ENCODE results near the gene APOA4. TPM values are rescaled to one million over a fixed set of nuclear protein-coding genes. Genes with fewer than 3 reads are reported as not detected.

Gene APOA4
- total and polyA plus RNA-seq, 9 of the 15 experiments (the other 6 are each of a cell fraction or from before 2014, with no cell fraction given): 0.07 TPM; not detected in 8

GRCh38 chr11:116844722-116845121, 21.6 kb upstream of the APOA4 start:
- in situ Hi-C loops (cut with MboI) (no loop called here), intact Hi-C loops (cut with micrococcal nuclease) (no loop called here)
- H3K9ac ChIP-seq (ENCODE audit: insufficient read depth in 1 of 2, low read depth in 2 of 2, low read length in 2 of 2): no peak overlapping the region
- H4K20me1 ChIP-seq (replicated peaks; ENCODE audit: control insufficient read depth, insufficient read depth, low read length): no peaks in the 10 kb centered on the region
- CTCF ChIA-PET (ENCODE audit: low intra/inter-chr PET ratio): no interaction called here
- FAIRE-seq (no peak), ATAC-seq (no peak), DNase-seq (ENCODE audit: extremely low read depth in 1 of 4, low spot score in 3 of 4) (no peak)
- POLR2A ChIA-PET: no interaction called here
- no peak overlapping the region for H3K4me3 ChIP-seq
- TF ChIP-seq HDAC1 (IDR thresholded peaks at IDR 0.05): no peak
- H3K9me3 ChIP-seq (replicated peaks; ENCODE audit: control insufficient read depth, insufficient read depth, low read depth, low read length): no peaks in the 10 kb centered on the region
- H3K4me2 ChIP-seq (ENCODE audit: insufficient read depth, low read length): no peak overlapping the region
- WGBS (ENCODE audit: insufficient coverage, low coverage, missing lambda C conversion rate): 87% methylated on average over 4 of the region's 4 CpGs
- H3K79me2 ChIP-seq (ENCODE audit: control insufficient read depth, insufficient read depth, low read length): no peaks in the 10 kb centered on the region
- H3K9me1 ChIP-seq (ENCODE audit: control insufficient read depth, insufficient read depth, low read length): no peaks in the 10 kb centered on the region
- H3K4me1 ChIP-seq (replicated peaks in 1 of 2; ENCODE audit: control insufficient read depth in 2 of 2, insufficient read depth in 2 of 2, low read length in 2 of 2): peaks cover 7 to 13% of the 10 kb centered on the region in 2 experiments; a peak in 3 of 5 replicates
- H3K36me3 ChIP-seq (ENCODE audit: control insufficient read depth, insufficient read depth, low read length): peaks cover 52% of the 10 kb centered on the region; the same call in 2 of the 3 replicates
- no peak overlapping the region for H3K27ac ChIP-seq (ENCODE audit: extremely low read depth, low read depth, low read length)
- no peaks in the 10 kb centered on the region for H3K27me3 ChIP-seq (ENCODE audit: control insufficient read depth in 2 of 2, insufficient read depth in 2 of 2, low read length in 2 of 2)
- no TSS peak for BruUV-seq (replicated peaks)
- H2AFZ ChIP-seq (ENCODE audit: low read depth, low read length): no peak overlapping the region

GRCh38 chr11:116843661-116844060, 20.6 kb upstream of the APOA4 start:
- no peak for ATAC-seq
- no TSS peak for BruUV-seq (replicated peaks)
- no peak for DNase-seq (ENCODE audit: extremely low read depth in 1 of 4, low spot score in 3 of 4)

More at GRCh38 chr11:116843661-116844060, 20.6 kb upstream of the APOA4 start:
- in situ Hi-C loops (cut with MboI) (no loop called here), intact Hi-C loops (cut with micrococcal nuclease) (no loop called here)
- Histone ChIP-seq H3K9ac (ENCODE audit: insufficient read depth in 1 of 2, low read depth in 2 of 2, low read length in 2 of 2) (no peak overlapping the region), H3K4me3 (no peak overlapping the region), H3K4me2 (ENCODE audit: insufficient read depth, low read length) (no peak overlapping the region), H3K27me3 (ENCODE audit: control insufficient read depth in 2 of 2, insufficient read depth in 2 of 2, low read length in 2 of 2) (no peaks in the 10 kb centered on the region; a peak in 1 of 5 replicates), H3K36me3 (ENCODE audit: control insufficient read depth, insufficient read depth, low read length) (peaks cover 44% of the 10 kb centered on the region; the same call in 2 of the 3 replicates), H3K79me2 (ENCODE audit: control insufficient read depth, insufficient read depth, low read length) (no peaks in the 10 kb centered on the region), H4K20me1 (replicated peaks; ENCODE audit: control insufficient read depth, insufficient read depth, low read length) (no peaks in the 10 kb centered on the region), H3K27ac (ENCODE audit: extremely low read depth, low read depth, low read length) (no peak overlapping the region), H2AFZ (ENCODE audit: low read depth, low read length) (no peak overlapping the region), H3K9me3 (replicated peaks; ENCODE audit: control insufficient read depth, insufficient read depth, low read depth, low read length) (no peaks in the 10 kb centered on the region), H3K4me1 (replicated peaks in 1 of 2; ENCODE audit: control insufficient read depth in 2 of 2, insufficient read depth in 2 of 2, low read length in 2 of 2) (peaks cover 7 to 13% of the 10 kb centered on the region in 2 experiments; a peak in 3 of 5 replicates), H3K9me1 (ENCODE audit: control insufficient read depth, insufficient read depth, low read length) (no peaks in the 10 kb centered on the region)
- TF ChIP-seq FOXJ3 (CRISPR knock-in tag; IDR thresholded peaks at IDR 0.05) (no peak), BRD9 (IDR thresholded peaks at IDR 0.05; ENCODE audit: low read depth, partially characterized antibody) (no peak)
- ChIA-PET POLR2A (interaction anchor here (0.5 kb wide), 1 partner anchor 355 kb away, joined by 3 read pairs; no protein-coding TSS in a partner anchor), CTCF (ENCODE audit: low intra/inter-chr PET ratio) (no interaction called here)
- WGBS (ENCODE audit: insufficient coverage, low coverage, missing lambda C conversion rate): 85% methylated on average over 8 of the region's 9 CpGs
- no peak for FAIRE-seq
